Measurements from ENCODE around the gene MPPED2. TPM values are rescaled to one million over a fixed set of nuclear protein-coding genes. Genes with fewer than 3 reads are reported as not detected.

The MPPED2 gene
- total RNA-seq, 4 donors from 2014 or later: 0.37 to 1.8 (median 1.3) TPM

DNA sequence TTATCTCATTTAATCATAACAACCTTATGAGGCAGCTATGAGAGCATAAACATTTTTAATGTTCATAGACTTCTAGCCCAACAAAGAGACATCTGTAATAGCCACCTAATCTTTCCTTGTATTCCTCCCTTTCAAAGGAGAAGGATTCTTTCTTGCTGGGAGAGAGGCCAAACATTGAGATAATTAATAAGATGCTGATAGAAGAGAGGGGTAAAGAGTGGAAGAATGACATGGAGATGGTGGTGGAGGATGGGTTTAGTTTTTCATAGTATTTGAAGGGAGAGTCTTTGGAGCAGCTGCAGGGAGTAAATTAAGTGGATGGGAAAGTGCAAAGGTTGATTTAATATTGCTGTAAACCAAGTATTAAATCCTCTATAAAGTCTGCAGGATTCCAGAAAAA lies 205.3 kb downstream of the MPPED2 start:
- TF ChIP-seq POLR2A (IDR thresholded peaks at IDR 0.05): no peak
- TF ChIP-seq CTCF (IDR thresholded peaks at IDR 0.05): no peak
- intact Hi-C loops (cut with DNase I; ENCODE audit: low total_unique reads): no loop called here
- no peak for DNase-seq (ENCODE audit: low spot score in 2 of 2)
- H3K4me3 ChIP-seq (ENCODE audit: low read depth, poor library complexity, severe bottlenecking): no peak overlapping the region

DNA sequence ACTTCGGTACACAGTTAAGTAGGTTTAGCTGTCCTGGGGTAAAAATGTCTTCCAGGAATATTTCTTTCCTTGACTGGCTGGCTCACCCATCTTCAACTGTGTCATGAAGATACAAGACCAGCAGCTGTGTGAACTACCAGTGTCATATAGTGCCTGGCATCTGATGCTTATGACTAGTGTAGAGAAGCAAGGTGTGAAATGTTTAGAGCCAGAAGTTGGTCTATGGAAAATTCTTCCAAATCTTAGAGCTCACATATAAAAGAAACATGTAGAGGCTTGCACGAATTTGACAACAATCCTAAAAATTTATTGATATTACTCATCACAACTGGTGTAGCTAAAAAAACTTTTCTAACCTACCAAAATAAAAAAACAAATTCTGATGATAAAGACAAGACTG lies 208.8 kb downstream of the MPPED2 start:
- DNase-seq (ENCODE audit: low spot score in 2 of 2): no peak
- intact Hi-C loops (cut with DNase I; ENCODE audit: low total_unique reads): no loop called here
- 51 to 61% methylated on average over 2 of the region's 2 CpGs for WGBS, 2 donors
- no peak overlapping the region for H3K4me3 ChIP-seq (ENCODE audit: low read depth, poor library complexity, severe bottlenecking)
- TF ChIP-seq POLR2A (IDR thresholded peaks at IDR 0.05) (no peak), CTCF (IDR thresholded peaks at IDR 0.05) (no peak)

DNA sequence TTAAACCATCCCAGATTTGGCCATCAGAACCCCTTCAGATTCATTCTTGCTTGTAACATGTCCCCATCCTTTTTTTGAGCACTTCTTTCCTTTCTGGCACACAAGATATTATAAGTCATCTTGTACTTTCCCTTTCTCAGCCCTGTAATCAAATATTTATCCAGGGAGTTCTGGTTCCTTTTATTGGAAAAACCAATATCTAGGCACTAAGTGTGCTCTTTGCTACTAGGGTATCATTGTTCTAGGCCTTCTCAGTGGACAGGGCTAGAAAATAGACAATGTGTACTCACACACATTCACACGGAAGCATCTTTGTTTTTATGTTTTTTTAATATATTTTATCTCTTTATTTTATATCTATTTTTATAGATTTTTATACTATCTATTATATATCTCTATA lies 216.0 kb downstream of the MPPED2 start:
- TF ChIP-seq POLR2A (IDR thresholded peaks at IDR 0.05) (no peak), CTCF (IDR thresholded peaks at IDR 0.05) (no peak)
- no peak for DNase-seq (ENCODE audit: low spot score in 2 of 2)
- WGBS, 2 donors: 86 to 95% methylated on average over 1 of the region's 1 CpG
- intact Hi-C loops (cut with DNase I; ENCODE audit: low total_unique reads): no loop called here
- H3K4me3 ChIP-seq (ENCODE audit: low read depth, poor library complexity, severe bottlenecking): no peak overlapping the region

DNA sequence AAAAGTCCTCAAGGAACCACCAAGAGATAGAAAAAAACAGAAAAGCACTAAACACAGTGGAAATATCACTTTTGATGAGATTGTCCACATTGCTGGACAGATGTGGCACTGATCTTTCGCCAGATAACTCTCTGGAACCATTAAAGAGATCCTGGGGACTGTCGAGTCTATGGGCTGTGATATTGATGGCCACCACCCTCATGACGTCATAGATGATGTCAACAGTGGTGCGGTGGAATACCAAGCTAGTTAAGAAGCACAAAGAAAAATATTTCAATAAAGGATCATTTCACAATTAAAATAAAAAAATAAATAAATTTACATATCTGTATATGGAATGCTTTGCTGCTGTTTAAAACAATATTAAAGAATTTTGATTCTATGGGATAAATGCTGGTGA lies 217.8 kb downstream of the MPPED2 start:
- H3K4me3 ChIP-seq (ENCODE audit: low read depth, poor library complexity, severe bottlenecking): no peak overlapping the region
- WGBS, 2 donors: 85 to 89% methylated on average over 4 of the region's 4 CpGs
- intact Hi-C loops (cut with DNase I; ENCODE audit: low total_unique reads): no loop called here
- DNase-seq (ENCODE audit: low spot score in 2 of 2): no peak
- TF ChIP-seq POLR2A (IDR thresholded peaks at IDR 0.05) (no peak), CTCF (IDR thresholded peaks at IDR 0.05) (no peak)

- TF ChIP-seq POLR2A (IDR thresholded peaks at IDR 0.05) (no peak), CTCF (IDR thresholded peaks at IDR 0.05) (no peak)
- intact Hi-C loops (cut with DNase I; ENCODE audit: low total_unique reads): no loop called here
- DNase-seq (ENCODE audit: low spot score in 2 of 2): no peak
- no peak overlapping the region for H3K4me3 ChIP-seq (ENCODE audit: low read depth, poor library complexity, severe bottlenecking)
- 95 to 97% methylated on average over 3 of the region's 3 CpGs for WGBS, 2 donors
Measured at GRCh38 chr11:30365793-30366517, 220.2 kb downstream of the MPPED2 start.

All from lower leg skin (tissue), 4 donors.